Thoracic aorta (tissue), 2 donors: ENCODE data around the gene MVK. TPM values are rescaled to one million over a fixed set of nuclear protein-coding genes. Genes with fewer than 3 reads are reported as not detected.
"Not testable (repeated sequence)": the region's sequence is repeated elsewhere in the genome, so short reads cannot be mapped to it uniquely, and the experiment has no call there.

Experiments used
- ATAC-seq: fragments of 150-250 bp; one replicate; pipeline ENCODE4 v1.8.0; 2017; ENCODE audit warnings: low read depth; ENCODE audit not compliant: insufficient number of reproducible peaks, low FRiP score
- DNase-seq: peaks from one replicate; pipeline ENCODE4 v3.0.0-alpha.2; 2020; ENCODE audit warnings: low spot score
- H3K27ac ChIP-seq, 2 donors: fragments of 200-600 bp; sonication (generic); 1 replicate in 1 of 2; 2 replicates in 1 of 2; pipeline ENCODE4 v1.5.1; 2016; ENCODE audit warnings: mild to moderate bottlenecking in 2 of 2, moderate library complexity in 2 of 2
- H3K27me3 ChIP-seq: fragments of 200-600 bp; sonication (generic); replicated peaks from 2 replicates; pipeline ENCODE4 v1.6.0; 2016; ENCODE audit warnings: mild to moderate bottlenecking; ENCODE audit not compliant: insufficient read depth
- H3K36me3 ChIP-seq: fragments of 200-600 bp; sonication (generic); one replicate; pipeline ENCODE4 v1.5.1; 2016
- H3K4me1 ChIP-seq, 2 donors: fragments of 200-600 bp; sonication (generic); 1 replicate in 1 of 2; 2 replicates in 1 of 2; pipeline versions ENCODE4 v1.5.1 to v1.6.0; 2016; ENCODE audit warnings: low read depth in 2 of 2, mild to moderate bottlenecking in 1 of 2; ENCODE audit not compliant: control insufficient read depth in 1 of 2
- H3K4me3 ChIP-seq: fragments of 200-600 bp; sonication (generic); 2 replicates; pipeline ENCODE4 v1.5.1; 2016; ENCODE audit warnings: mild to moderate bottlenecking
- H3K9me3 ChIP-seq: fragments of 200-600 bp; sonication (generic); 2 replicates; pipeline ENCODE4 v1.5.1; 2016
- CTCF ChIP-seq: fragments of 200-600 bp; sonication (generic); IDR thresholded peaks from one replicate; pipeline ENCODE4 v1.5.1; 2019; ENCODE audit warnings: antibody characterized with exemption
- total RNA-seq, 2 donors: library from RNA; depleted of rRNA; stranded (reverse); fragments of >200 nt; gene quantifications; one replicate each; pipeline versions ENCODE4 v1.1.0 to v1.2.3, GENCODE V29; 2016

The MVK gene
- total RNA-seq, 2 donors from 2014 or later, result 4.7 to 19.0 TPM

- peaks cover 0 to 9% of the 10 kb centered on the region in 2 donors for H3K4me1 ChIP-seq
- no peaks in the 10 kb centered on the region for H3K9me3 ChIP-seq
- no peak overlapping the region for H3K27ac ChIP-seq
- DNase-seq (no peak), ATAC-seq (no peak)
- TF ChIP-seq CTCF, result no peak
- no peaks in the 10 kb centered on the region for H3K36me3 ChIP-seq
- no peaks in the 10 kb centered on the region for H3K27me3 ChIP-seq
- no peak overlapping the region for H3K4me3 ChIP-seq
Observed at GRCh38 chr12:109601557-109601956, 28.0 kb downstream of the MVK start.

- H3K27me3 ChIP-seq, H3K36me3 ChIP-seq, ATAC-seq, H3K9me3 ChIP-seq, H3K4me3 ChIP-seq, DNase-seq, H3K27ac ChIP-seq: not testable (repeated sequence)
- H3K4me1 ChIP-seq, result peaks cover 0 to 14% of the 10 kb centered on the region in 2 donors
Observed at GRCh38 chr12:109602132-109602531, 28.5 kb downstream of the MVK start.

- ATAC-seq (no peak), DNase-seq (no peak)
- peaks cover 0 to 7% of the 10 kb centered on the region in 2 donors for H3K4me1 ChIP-seq
- TF ChIP-seq CTCF, result no peak
- H3K27ac ChIP-seq, result no peak overlapping the region
- H3K27me3 ChIP-seq, result no peaks in the 10 kb centered on the region
- H3K36me3 ChIP-seq, result no peaks in the 10 kb centered on the region
- no peak overlapping the region for H3K4me3 ChIP-seq
- no peaks in the 10 kb centered on the region for H3K9me3 ChIP-seq
Observed at GRCh38 chr12:109604132-109604585, 30.6 kb downstream of the MVK start.

GRCh38 chr12:109605016-109605415 lies 31.4 kb downstream of the MVK start:
- Histone ChIP-seq H3K27ac (no peak overlapping the region), H3K4me3 (no peak overlapping the region), H3K27me3 (no peaks in the 10 kb centered on the region), H3K36me3 (no peaks in the 10 kb centered on the region), H3K4me1 (peaks cover 0 to 7% of the 10 kb centered on the region in 2 donors), H3K9me3 (no peaks in the 10 kb centered on the region)
- TF ChIP-seq CTCF, result no peak
- ATAC-seq (no peak), DNase-seq (no peak)

GRCh38 chr12:109605599-109606228 lies 32.1 kb downstream of the MVK start:
- H3K27me3 ChIP-seq, result no peaks in the 10 kb centered on the region
- no peak overlapping the region for H3K4me3 ChIP-seq
- DNase-seq (no peak), ATAC-seq (no peak)
- no peaks in the 10 kb centered on the region for H3K36me3 ChIP-seq
- TF ChIP-seq CTCF, result no peak
- no peak overlapping the region for H3K27ac ChIP-seq
- H3K9me3 ChIP-seq, result no peaks in the 10 kb centered on the region
- peaks cover 0 to 7% of the 10 kb centered on the region in 2 donors for H3K4me1 ChIP-seq
